NCI-H146 treated with DMSO at 0.1 percent for 48 hours (cell line): Measurements from ENCODE around the gene MICAL3.
A peak's percentile ranks its signal among the peaks of the same experiment; 100 is the strongest.

Experiments
- DNase-seq: peaks from one replicate; lab custom pipeline; 2025; ENCODE audit not compliant: unreplicated experiment; lab: John Stamatoyannopoulos, UW

The MICAL3 gene

GRCh38 chr22:17802822-17803221, 221.5 kb downstream of the MICAL3 start:
- no peak for DNase-seq

- no peak for DNase-seq
Measured at GRCh38 chr22:17802411-17802810, 221.9 kb downstream of the MICAL3 start.

GRCh38 chr22:17797721-17798559, 226.4 kb downstream of the MICAL3 start:
- no peak for DNase-seq

- no peak for DNase-seq
Measured at GRCh38 chr22:17796695-17797094, 227.7 kb downstream of the MICAL3 start.

GRCh38 chr22:17795661-17796548, 228.5 kb downstream of the MICAL3 start:
- DNase-seq, result no peak

DNA sequence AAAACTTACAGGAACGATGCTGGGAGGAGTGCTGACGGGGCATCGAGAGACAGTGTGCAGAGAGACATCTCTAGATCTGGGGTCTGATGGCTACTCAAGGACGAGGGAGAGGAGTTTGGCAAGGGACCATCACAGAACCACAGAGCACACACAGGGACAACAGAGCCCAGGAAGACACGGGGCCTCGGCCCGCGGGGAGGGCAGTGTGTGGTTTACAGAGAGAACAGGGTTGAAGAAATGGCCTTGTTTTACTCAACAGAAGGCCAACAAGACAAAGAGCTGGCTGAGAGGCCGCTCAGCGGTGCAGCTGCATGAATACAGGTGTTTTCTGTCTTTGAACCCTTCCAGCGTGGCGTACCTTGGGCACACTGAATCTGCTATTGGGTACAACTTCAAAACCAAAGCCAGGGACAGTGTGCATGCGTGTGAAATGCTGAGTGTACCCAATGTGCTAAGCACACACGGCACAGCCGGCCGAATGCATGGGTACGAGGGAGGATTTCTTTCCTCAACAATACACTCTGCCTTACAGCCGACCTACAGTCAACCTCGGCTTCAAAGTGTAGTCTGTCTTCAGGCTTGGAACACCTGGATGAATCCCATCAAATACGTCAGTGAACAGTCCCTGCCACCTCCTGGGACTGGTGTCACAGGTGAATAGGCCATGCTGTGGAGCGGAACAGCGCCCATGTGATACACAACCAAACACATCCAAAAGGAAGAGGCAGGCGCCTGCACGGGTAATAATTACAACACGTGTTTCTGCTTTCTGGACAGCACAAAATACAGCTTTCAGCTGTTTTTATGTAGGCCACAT, 229.4 kb downstream of the MICAL3 start:
- no peak for DNase-seq

DNA sequence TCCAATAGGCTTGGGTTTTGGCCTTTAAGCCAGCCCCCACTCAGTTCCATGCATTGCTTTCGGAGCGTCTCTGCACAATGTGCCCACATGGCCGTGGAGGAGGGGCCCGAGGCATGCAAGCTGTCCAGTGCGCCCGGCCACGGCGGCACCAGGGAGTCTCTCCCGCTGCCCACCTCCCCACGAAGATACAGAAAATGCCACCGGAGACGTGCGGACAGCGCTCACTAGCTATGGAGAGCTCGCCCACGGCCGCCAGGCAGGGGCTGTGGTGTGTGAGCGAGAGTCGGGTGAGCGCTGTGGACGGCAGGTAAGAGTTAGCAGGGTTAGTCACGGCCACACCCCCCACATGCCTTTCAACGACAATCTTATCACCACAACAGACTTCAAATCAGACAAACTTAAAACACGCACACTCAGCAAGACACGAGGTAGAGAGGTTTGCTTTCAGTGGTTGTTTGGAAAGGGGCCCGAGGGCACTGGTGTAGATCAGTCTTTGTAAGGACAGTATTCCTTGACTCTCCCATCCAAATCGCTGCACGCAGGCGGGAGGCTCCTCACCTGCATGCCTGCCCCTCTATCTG, 231.4 kb downstream of the MICAL3 start:
- DNase-seq, result no peak

DNA sequence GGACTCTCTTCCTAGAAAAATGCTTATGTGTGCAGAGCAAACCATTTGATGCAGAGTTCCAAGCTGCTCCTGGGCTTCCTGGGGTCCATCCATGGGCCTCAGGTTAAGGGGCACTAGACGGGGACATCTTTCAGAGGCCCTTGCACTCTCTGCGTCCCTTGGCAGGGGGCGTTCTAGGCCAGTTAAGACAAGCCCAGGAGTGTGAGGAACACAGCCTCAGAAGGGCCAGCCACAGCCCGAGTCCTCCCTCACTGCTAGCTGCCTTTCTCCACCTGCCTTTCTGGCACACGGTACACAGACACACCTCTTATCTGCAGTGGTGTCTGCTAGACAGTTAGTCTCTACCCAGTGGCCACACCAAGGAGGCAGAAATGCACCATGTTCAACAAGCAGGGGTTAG, 232.1 kb downstream of the MICAL3 start:
- no peak for DNase-seq

DNA sequence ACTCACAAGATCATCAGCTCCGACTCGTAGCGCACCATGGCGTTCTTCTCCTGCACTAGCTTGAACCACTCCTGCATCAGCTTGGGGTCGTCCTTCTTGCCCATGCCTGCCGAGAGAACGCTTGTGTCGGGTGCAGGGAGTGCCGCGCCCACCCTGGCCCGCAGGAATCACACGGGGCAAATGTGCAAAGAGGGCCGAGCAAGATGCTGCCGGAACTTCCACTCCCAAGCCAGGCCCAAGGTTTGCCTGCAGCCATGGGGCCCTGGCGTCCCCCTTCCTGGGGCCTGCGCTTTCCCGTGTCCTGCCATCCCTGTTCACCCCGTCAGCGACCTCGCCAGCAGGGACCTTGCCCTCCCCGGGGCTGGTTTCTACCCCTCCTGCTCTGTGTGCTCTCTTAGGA, 233.2 kb downstream of the MICAL3 start:
- DNase-seq, result no peak

DNA sequence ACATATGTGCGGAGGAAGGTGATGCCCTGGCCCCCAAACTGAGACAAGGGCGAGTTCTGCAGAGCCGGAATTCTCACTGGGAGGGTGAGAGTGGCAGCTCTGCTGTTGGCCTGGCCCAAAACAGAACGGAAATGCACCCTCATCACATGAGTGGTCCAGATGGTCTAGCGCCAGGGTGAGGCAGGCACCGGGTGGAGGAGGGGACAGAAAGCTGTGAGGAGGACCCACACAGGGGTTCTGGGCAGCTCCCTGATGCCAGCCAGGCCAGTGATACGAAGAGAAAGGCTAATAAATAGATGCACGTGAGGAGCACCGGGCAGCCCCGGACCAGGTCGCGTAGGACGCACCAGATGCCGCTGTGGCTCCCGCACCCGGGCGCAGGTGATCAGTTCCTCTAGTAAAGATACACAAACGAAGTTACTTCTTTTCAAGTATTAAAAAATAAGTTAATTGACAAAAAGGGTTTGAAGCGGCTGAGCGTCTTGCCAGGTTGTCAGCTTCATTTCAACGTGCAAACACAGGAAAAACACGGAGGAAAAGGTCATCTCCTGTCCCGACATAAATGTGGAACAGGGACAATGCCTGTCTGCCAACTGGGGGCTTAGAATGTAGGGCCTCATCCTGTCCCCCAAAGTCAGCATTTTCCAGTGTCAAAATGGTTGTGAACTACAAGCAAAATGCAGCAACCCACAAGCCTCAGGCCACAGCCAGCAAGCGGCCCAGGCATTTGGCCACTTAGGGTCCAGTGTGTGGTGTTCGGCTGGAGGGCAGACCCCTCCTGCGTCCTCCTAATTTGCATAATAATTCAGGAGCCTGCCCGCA, 234.8 kb downstream of the MICAL3 start:
- DNase-seq, result no peak

GRCh38 chr22:17788528-17789378, 235.6 kb downstream of the MICAL3 start:
- DNase-seq, result no peak

GRCh38 chr22:17787716-17788330, 236.5 kb downstream of the MICAL3 start:
- DNase-seq, result no peak

DNA sequence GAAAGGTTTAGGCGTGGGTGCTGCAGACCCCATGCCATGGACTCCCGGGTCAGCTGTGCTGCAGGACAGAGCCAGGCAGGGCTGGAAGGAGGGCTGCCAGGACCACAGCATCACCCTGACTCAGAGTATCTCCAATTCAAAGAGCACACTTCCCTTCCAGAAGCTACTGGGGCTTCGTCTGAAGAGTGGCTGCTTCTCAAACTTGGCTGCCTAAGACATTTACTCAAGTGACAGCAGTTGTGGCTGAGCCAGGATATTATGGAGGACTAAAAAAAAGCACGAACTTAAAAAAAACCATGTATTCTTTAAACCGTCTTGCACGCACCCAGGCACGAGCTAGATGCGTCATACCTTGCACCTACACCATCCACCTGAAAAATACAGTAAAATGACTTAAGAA, 237.1 kb downstream of the MICAL3 start:
- no peak for DNase-seq

DNA sequence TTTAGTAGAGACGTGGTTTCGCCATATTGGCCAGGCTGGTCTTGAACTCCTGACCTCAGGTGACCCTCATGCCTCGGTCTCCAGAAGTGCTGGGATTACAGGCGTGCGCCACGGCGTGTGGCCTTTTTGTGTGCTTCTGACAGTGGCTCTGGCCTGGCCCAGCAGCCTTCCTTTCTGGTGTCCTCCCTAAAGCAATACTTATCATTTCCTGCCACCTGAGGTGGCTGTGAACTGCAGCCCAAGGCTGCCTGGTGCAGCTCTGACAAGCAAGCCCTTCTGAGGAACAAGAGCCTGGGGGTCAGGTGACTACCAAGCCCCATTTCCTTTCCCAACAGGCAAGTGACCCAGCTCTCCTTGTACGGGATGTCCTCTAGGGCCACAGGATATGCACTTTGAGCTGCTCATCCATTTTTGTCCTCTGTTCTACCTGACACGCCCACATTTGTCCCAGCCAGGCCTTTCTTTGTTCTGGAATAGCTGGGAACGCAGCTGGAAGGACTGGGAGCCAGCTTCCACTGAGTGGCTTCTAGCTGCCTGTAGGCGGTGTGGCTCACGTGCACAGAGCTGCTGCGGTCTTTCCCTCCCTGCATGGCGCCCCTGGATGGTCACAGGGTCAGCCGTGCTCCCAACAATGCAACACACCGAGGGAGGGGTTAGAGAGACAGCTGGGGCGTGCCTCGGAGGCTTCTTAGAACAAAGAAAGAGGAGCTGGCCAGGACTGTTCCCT, 237.8 kb downstream of the MICAL3 start:
- DNase-seq, result peak; percentile 46

DNA sequence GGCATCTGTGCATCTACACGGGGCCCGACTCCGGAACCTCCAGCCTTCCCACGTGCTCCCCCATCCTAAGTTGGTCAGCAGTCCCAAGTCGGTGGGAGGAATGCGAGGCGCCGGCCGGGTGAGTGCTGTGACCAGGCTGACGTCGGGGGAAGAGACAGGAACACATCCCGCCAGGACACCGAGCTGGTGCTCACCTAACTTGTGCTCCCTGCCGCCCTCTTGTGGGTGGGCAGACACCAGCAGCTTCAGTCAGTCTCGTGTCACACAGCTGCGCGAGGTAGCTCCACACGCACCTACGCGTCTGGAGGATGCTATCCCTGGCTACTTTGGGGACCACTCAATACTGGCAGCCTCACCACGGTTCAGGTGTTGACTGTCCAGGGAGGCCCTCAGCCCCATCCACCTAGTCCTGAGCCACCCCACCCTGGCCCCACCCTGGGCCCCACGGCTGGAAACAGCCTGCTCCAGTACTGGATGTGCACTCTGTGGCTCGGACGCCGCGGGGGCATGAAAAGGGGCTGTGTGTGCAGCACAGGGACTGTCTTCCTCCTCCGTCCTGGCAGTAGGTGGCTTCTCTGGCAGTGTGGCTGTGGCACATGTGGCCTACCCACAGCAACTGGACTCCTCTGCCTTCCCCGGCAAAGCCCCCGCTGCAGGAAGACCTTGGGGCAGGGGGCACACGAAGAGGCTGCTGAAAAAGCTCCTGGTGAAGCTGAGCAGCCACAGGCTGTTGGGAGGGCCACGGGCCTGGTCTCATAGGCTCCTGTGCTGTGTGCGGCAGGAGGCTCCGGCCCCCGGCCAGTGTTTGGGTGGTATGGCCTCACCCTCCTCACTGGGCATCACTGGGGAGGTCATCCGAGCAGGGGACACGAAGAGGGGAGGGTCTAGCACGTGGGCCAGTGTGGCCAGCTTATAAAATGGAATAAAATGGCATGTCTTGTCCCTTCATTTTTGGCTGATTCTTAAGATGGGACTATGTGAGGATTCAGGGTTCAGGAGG, 238.9 kb downstream of the MICAL3 start:
- DNase-seq, result no peak

DNA sequence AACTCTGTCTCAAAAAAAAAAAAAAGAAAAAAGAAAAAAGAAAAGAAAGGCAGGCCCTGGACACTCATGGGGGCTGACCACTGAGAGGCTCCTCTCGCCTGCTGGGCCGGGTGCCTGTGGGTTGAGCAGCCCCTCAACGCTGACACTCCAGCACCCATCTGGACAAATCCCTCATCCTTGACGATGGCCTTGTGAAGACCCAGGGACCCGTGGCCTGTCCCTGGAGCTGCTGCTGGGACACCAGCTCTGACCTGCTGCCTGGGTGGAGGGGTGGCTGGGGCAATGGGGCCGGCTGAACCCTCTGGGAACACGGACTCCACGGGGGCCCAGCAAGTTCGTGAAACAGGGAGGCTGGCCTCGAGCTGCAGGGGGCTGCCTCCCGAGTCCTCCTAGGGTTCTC, 239.6 kb downstream of the MICAL3 start:
- no peak for DNase-seq
